Skeletal muscle cell (primary cell): ENCODE measurements around the gene GCGR.
"Not testable (repeated sequence)": the region's sequence is repeated elsewhere in the genome, so short reads cannot be mapped to it uniquely, and the experiment has no call there.

ENCODE experiments used
- DNase-seq: peaks from one replicate; pipeline ENCODE4 v3.0.0-alpha.2; 2010; ENCODE audit warnings: low read depth
- H3K4me3 ChIP-seq: 2 replicates; pipeline ENCODE4 v1.5.1; 2011; ENCODE audit warnings: low read depth, mild to moderate bottlenecking, control low read depth, low read length, moderate library complexity

The GCGR gene

GRCh38 chr17:81828656-81829055 lies 24.7 kb downstream of the GCGR start:
- H3K4me3 ChIP-seq: no peak overlapping the region
- DNase-seq: no peak

GRCh38 chr17:81829858-81830257 lies 25.9 kb downstream of the GCGR start:
- DNase-seq: no peak
- no peak overlapping the region for H3K4me3 ChIP-seq

- peak overlapping the region; percentile 74 for H3K4me3 ChIP-seq
- no peak for DNase-seq
These were observed 27.6 kb downstream of the GCGR start for GRCh38 chr17:81831563-81831956.

GRCh38 chr17:81831957-81832607 lies 28.1 kb downstream of the GCGR start:
- DNase-seq: no peak
- H3K4me3 ChIP-seq: peak overlapping the region; percentile 74

- DNase-seq: no peak
These were observed 28.7 kb downstream of the GCGR start for GRCh38 chr17:81832608-81833159.

GRCh38 chr17:81833160-81833920 lies 29.4 kb downstream of the GCGR start, which contains the start of gene MCRIP1:
Gene MCRIP1 (minus strand): TSS chr17:81833291. CDS start chr17:81824506, 8,785 bp downstream.
- DNase-seq: peak; percentile 69
- peak within 1 kb of the TSS; percentile 74 for H3K4me3 ChIP-seq

More at GRCh38 chr17:81832608-81833159, 28.7 kb downstream of the GCGR start:
- peak overlapping the region; percentile 74 for H3K4me3 ChIP-seq

- peak overlapping the region; percentile 74 for H3K4me3 ChIP-seq
- DNase-seq: no peak
These were observed 30.2 kb downstream of the GCGR start for GRCh38 chr17:81833921-81834830.

- H3K4me3 ChIP-seq: peak within 1 kb of the TSS; percentile 74
These were observed 30.9 kb downstream of the GCGR start, which contains the start of gene PPP1R27 for GRCh38 chr17:81834831-81835267. Gene PPP1R27 (minus strand): TSS chr17:81835050. CDS start chr17:81834953, 97 bp downstream.

GRCh38 chr17:81837641-81838040 lies 33.7 kb downstream of the GCGR start:
- H3K4me3 ChIP-seq: no peak overlapping the region
- DNase-seq: no peak

More at GRCh38 chr17:81834831-81835267, 30.9 kb downstream of the GCGR start, which contains the start of gene PPP1R27:
- no peak for DNase-seq

- H3K4me3 ChIP-seq: no peak overlapping the region
These were observed 34.9 kb downstream of the GCGR start for GRCh38 chr17:81838753-81839255.

GRCh38 chr17:81839301-81839700 lies 35.4 kb downstream of the GCGR start:
- no peak overlapping the region for H3K4me3 ChIP-seq
- no peak for DNase-seq

More at GRCh38 chr17:81838753-81839255, 34.9 kb downstream of the GCGR start:
- DNase-seq: no peak

GRCh38 chr17:81840059-81840458 lies 36.1 kb downstream of the GCGR start:
- not testable (repeated sequence) for H3K4me3 ChIP-seq, DNase-seq

- H3K4me3 ChIP-seq: no peak overlapping the region
- no peak for DNase-seq
These were observed 37.2 kb downstream of the GCGR start for GRCh38 chr17:81840826-81841778.

- no peak for DNase-seq
- no peak overlapping the region for H3K4me3 ChIP-seq
These were observed 37.9 kb downstream of the GCGR start for GRCh38 chr17:81841866-81842265.

GRCh38 chr17:81842378-81842724 lies 38.4 kb downstream of the GCGR start:
- DNase-seq: no peak
- no peak overlapping the region for H3K4me3 ChIP-seq

- no peak for DNase-seq
- H3K4me3 ChIP-seq: no peak overlapping the region
These were observed 39.0 kb downstream of the GCGR start for GRCh38 chr17:81842725-81843504.

- DNase-seq: no peak
- H3K4me3 ChIP-seq: no peak overlapping the region
These were observed 39.9 kb downstream of the GCGR start for GRCh38 chr17:81843713-81844326.
